AG20443 (cell line): Measurements from ENCODE around the gene SP100.
"Not testable (repeated sequence)": the region's sequence is repeated elsewhere in the genome, so short reads cannot be mapped to it uniquely, and the experiment has no call there.

Source experiments
- DNase-seq: peaks from one replicate; pipeline ENCODE4 v3.0.0; 2012; ENCODE audit warnings: low spot score, mixed read lengths

Gene SP100

GRCh38 chr2:230457793-230458192 lies 41.8 kb downstream of the SP100 start:
- DNase-seq: no peak

- no peak for DNase-seq
These were observed 43.2 kb downstream of the SP100 start for GRCh38 chr2:230459216-230459615.

GRCh38 chr2:230471074-230471473 lies 55.1 kb downstream of the SP100 start:
- no peak for DNase-seq

- peak; percentile 40 for DNase-seq
These were observed 56.6 kb downstream of the SP100 start for GRCh38 chr2:230472621-230473018.

- no peak for DNase-seq
These were observed 57.4 kb downstream of the SP100 start for GRCh38 chr2:230473378-230473777.

GRCh38 chr2:230475143-230475542 lies 59.1 kb downstream of the SP100 start:
- no peak for DNase-seq

- DNase-seq: no peak
These were observed 69.9 kb downstream of the SP100 start for GRCh38 chr2:230485801-230486341.

GRCh38 chr2:230491219-230491618 lies 75.2 kb downstream of the SP100 start:
- DNase-seq: not testable (repeated sequence)

- DNase-seq: no peak
These were observed 76.1 kb downstream of the SP100 start for GRCh38 chr2:230492107-230492506.

- DNase-seq: no peak
These were observed 79.0 kb downstream of the SP100 start for GRCh38 chr2:230494980-230495379.

GRCh38 chr2:230496891-230497290 lies 80.9 kb downstream of the SP100 start:
- no peak for DNase-seq

- DNase-seq: no peak
These were observed 82.6 kb downstream of the SP100 start for GRCh38 chr2:230498506-230499107.

- no peak for DNase-seq
These were observed 86.6 kb downstream of the SP100 start for GRCh38 chr2:230502593-230502992.

GRCh38 chr2:230503798-230504197 lies 87.8 kb downstream of the SP100 start:
- no peak for DNase-seq

- DNase-seq: no peak
These were observed 89.2 kb downstream of the SP100 start for GRCh38 chr2:230505162-230505561.

- DNase-seq: no peak
These were observed 97.2 kb downstream of the SP100 start for GRCh38 chr2:230512955-230513748.

GRCh38 chr2:230520061-230520874 lies 104.3 kb downstream of the SP100 start:
- no peak for DNase-seq

GRCh38 chr2:230520875-230521155 lies 104.8 kb downstream of the SP100 start:
- DNase-seq: no peak

- DNase-seq: no peak
These were observed 105.4 kb downstream of the SP100 start for GRCh38 chr2:230521386-230521785.

GRCh38 chr2:230525682-230526081 lies 109.7 kb downstream of the SP100 start:
- no peak for DNase-seq

- DNase-seq: no peak
These were observed 121.6 kb downstream of the SP100 start for GRCh38 chr2:230537531-230537976.

- DNase-seq: no peak
These were observed 124.3 kb downstream of the SP100 start for GRCh38 chr2:230540332-230540731.

GRCh38 chr2:230541934-230542380 lies 126.0 kb downstream of the SP100 start:
- no peak for DNase-seq
